CD4-positive, alpha-beta memory T cell (primary cell): ENCODE measurements around the gene GNPAT. TPM values are rescaled to one million over a fixed set of nuclear protein-coding genes. Genes with fewer than 3 reads are reported as not detected.

Source experiments
- CTCF ChIA-PET: fragments of 350-600 bp; sonication (Branson Sonifier 250); formaldehyde crosslinking; loops from one replicate; lab custom pipeline; 2021; ENCODE audit warnings: inconsistent platforms; ENCODE audit not compliant: partially characterized antibody; lab: Charles Lee
- POLR2A ChIA-PET: fragments of 350-600 bp; sonication (Branson Sonifier 250); formaldehyde crosslinking; loops from one replicate; lab custom pipeline; 2021; ENCODE audit not compliant: partially characterized antibody; lab: Charles Lee
- DNase-seq, 5 donors: peaks; one replicate each; pipeline versions ENCODE4 v3.0.0 to v3.0.0-alpha.2; 2020 to 2022; ENCODE audit warnings: mixed read lengths in 1 of 5
- H3K27ac ChIP-seq: one replicate; pipeline ENCODE4 v1.7.0; 2013; ENCODE audit warnings: low read depth, low read length
- H3K27me3 ChIP-seq: 2 replicates; pipeline ENCODE4 v1.7.0; 2013; ENCODE audit warnings: mild to moderate bottlenecking, low read length, moderate library complexity; ENCODE audit not compliant: insufficient read depth
- H3K36me3 ChIP-seq: 2 replicates; pipeline ENCODE4 v1.7.0; 2013; ENCODE audit warnings: mild to moderate bottlenecking, low read length, moderate library complexity; ENCODE audit not compliant: insufficient read depth
- H3K4me1 ChIP-seq: 2 replicates; pipeline ENCODE4 v1.7.0; 2013; ENCODE audit warnings: mild to moderate bottlenecking, low read length, moderate library complexity; ENCODE audit not compliant: insufficient read depth
- H3K4me3 ChIP-seq, 2 donors: one replicate each; pipeline ENCODE4 v1.7.0; 2013; ENCODE audit warnings: low read length in 2 of 2, mild to moderate bottlenecking in 1 of 2
- H3K9me3 ChIP-seq, 2 donors: one replicate each; pipeline ENCODE4 v1.7.0; 2013; ENCODE audit warnings: low read length in 2 of 2, control low read depth in 1 of 2; ENCODE audit not compliant: control insufficient read depth in 1 of 2
- H3K27ac Mint-ChIP-seq, 7 donors: one replicate each; pipeline ENCODE4 v1.8.0; 2020 to 2021; ENCODE audit warnings: mixed read lengths in 7 of 7, mild to moderate bottlenecking in 6 of 7, inconsistent platforms in 3 of 7, moderate library complexity in 3 of 7
- H3K27me3 Mint-ChIP-seq, 2 donors: one replicate each; pipeline ENCODE4 v1.8.0; 2020 to 2021; ENCODE audit warnings: mixed read lengths in 2 of 2
- H3K36me3 Mint-ChIP-seq, 2 donors: one replicate each; pipeline ENCODE4 v1.8.0; 2020 to 2021; ENCODE audit warnings: mixed read lengths in 2 of 2, inconsistent platforms in 1 of 2, mild to moderate bottlenecking in 1 of 2
- H3K4me1 Mint-ChIP-seq, 4 donors: one replicate each; pipeline ENCODE4 v1.8.0; 2020 to 2021; ENCODE audit warnings: mixed read lengths in 4 of 4, mild to moderate bottlenecking in 1 of 4
- H3K4me3 Mint-ChIP-seq, 8 donors: one replicate each; pipeline ENCODE4 v1.8.0; 2020 to 2021; ENCODE audit warnings: mixed read lengths in 8 of 8, mild to moderate bottlenecking in 7 of 8, moderate library complexity in 6 of 8, inconsistent platforms in 3 of 8
- H3K9me3 Mint-ChIP-seq, 8 donors: one replicate each; pipeline ENCODE4 v1.8.0; 2020 to 2021; ENCODE audit warnings: mixed read lengths in 8 of 8, mild to moderate bottlenecking in 5 of 8, inconsistent platforms in 3 of 8, moderate library complexity in 1 of 8
- intact Hi-C: fragments of 100-400 bp; cut with micrococcal nuclease; formaldehyde crosslinking; loops from one replicate; pipeline ENCODE4 v1.15.1; 2023
- polyA plus RNA-seq, 2 donors: library from polyadenylated mRNA; unstranded; fragments of 300-500 nt; fragmentation: Illumina TruSeq; gene quantifications; one replicate each; pipeline ENCODE4 v1.2.3, GENCODE V29; 2021
- total RNA-seq, 2 experiments: library from RNA; stranded (reverse); gene quantifications; one replicate each; pipeline ENCODE4 v1.2.3, GENCODE V29; 2021

Gene GNPAT
- total and polyA plus RNA-seq, 4 experiments from 2014 or later: 35.7 to 51.9 (median 39.0) TPM

GRCh38 chr1:231196728-231197127 is 44.3 kb upstream of the GNPAT start:
- no peaks in the 10 kb centered on the region for H3K36me3 Mint-ChIP-seq
- H3K27ac ChIP-seq: no peak overlapping the region
- POLR2A ChIA-PET: no interaction called here
- peaks cover 5 to 8% of the 10 kb centered on the region in 2 donors for H3K27me3 Mint-ChIP-seq
- no peaks in the 10 kb centered on the region for H3K9me3 Mint-ChIP-seq
- H3K4me1 ChIP-seq: no peaks in the 10 kb centered on the region
- no peak overlapping the region for H3K27ac Mint-ChIP-seq
- intact Hi-C loops: no loop called here
- no peaks in the 10 kb centered on the region for H3K27me3 ChIP-seq
- peaks cover 2 to 3% (median 2%) of the 10 kb centered on the region in 4 donors for H3K4me1 Mint-ChIP-seq
- no peaks in the 10 kb centered on the region for H3K9me3 ChIP-seq
- no peak for DNase-seq
- no peak overlapping the region for H3K4me3 ChIP-seq
- CTCF ChIA-PET: no interaction called here
- H3K4me3 Mint-ChIP-seq: no peak overlapping the region
- no peaks in the 10 kb centered on the region for H3K36me3 ChIP-seq

DNA sequence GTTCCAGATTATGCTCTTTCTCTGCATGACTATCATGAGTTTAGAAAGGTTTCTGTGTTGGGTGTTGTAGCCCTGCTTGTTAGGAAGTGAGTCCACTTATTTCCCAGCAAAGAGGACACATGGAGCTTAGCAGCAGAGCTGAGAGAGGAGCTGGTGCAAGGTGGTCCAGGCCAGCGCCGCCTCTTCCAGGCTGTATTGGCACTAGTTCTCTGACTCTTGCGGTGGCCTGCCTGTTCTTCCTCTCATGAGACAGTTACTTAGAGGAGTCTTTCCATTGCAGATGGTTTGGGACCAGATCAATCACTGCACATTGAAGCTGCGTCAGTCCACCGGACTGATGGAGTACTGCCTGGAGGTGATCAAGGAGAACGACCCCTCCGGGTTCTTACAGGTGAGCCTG is 41.1 kb upstream of the GNPAT start:
- CTCF ChIA-PET: no interaction called here
- H3K9me3 Mint-ChIP-seq: no peaks in the 10 kb centered on the region
- no peaks in the 10 kb centered on the region for H3K9me3 ChIP-seq
- POLR2A ChIA-PET: no interaction called here
- H3K36me3 Mint-ChIP-seq: no peaks in the 10 kb centered on the region
- H3K4me1 ChIP-seq: no peaks in the 10 kb centered on the region
- no peaks in the 10 kb centered on the region for H3K36me3 ChIP-seq
- H3K4me3 ChIP-seq: no peak overlapping the region
- H3K27me3 Mint-ChIP-seq: peaks cover 5 to 6% of the 10 kb centered on the region in 2 donors
- H3K4me1 Mint-ChIP-seq: peaks cover 6 to 16% (median 10%) of the 10 kb centered on the region in 4 donors
- H3K27ac Mint-ChIP-seq: no peak overlapping the region
- H3K27ac ChIP-seq: no peak overlapping the region
- H3K4me3 Mint-ChIP-seq: no peak overlapping the region
- DNase-seq: no peak
- intact Hi-C loops: no loop called here
- H3K27me3 ChIP-seq: no peaks in the 10 kb centered on the region

DNA sequence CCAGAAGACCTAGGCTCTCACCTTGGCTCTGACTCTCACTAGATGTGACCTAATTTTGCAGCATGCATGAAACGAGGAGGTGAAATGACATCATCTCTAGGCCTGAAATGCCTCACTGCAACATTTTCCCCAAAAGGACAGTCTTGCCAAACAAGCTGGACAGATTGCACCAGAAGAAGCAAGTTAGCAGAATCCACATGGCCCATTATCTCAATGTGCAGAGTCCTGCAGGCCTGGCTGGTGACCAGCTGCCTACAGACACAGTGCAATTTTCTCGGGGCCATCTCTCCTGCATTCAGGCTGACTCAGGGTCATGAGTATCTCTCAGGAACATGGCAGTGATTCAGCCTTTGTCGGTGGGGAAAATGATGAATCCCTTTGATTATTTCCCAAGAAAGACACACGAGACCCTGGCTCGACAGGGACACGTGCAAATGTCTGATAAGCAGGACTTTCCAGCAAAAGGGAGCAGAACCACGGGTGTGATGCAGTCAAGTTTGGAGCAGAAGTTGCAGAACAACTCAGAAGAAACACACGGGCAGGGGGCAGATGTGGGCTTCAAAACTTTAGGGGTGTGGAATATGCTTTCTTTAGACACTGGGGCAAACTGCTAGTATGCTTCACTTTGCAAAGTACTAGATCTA is 40.5 kb upstream of the GNPAT start:
- H3K27ac Mint-ChIP-seq: no peak overlapping the region
- POLR2A ChIA-PET: no interaction called here
- H3K27me3 Mint-ChIP-seq: peaks cover 5% of the 10 kb centered on the region in 2 donors
- intact Hi-C loops: no loop called here
- Histone ChIP-seq H3K36me3 (no peaks in the 10 kb centered on the region), H3K9me3 (no peaks in the 10 kb centered on the region), H3K4me1 (no peaks in the 10 kb centered on the region), H3K27me3 (no peaks in the 10 kb centered on the region), H3K27ac (no peak overlapping the region), H3K4me3 (no peak overlapping the region)
- H3K9me3 Mint-ChIP-seq: no peaks in the 10 kb centered on the region
- H3K36me3 Mint-ChIP-seq: no peaks in the 10 kb centered on the region
- H3K4me3 Mint-ChIP-seq: no peak overlapping the region
- DNase-seq: no peak
- CTCF ChIA-PET: no interaction called here
- peaks cover 6 to 16% (median 10%) of the 10 kb centered on the region in 4 donors for H3K4me1 Mint-ChIP-seq

DNA sequence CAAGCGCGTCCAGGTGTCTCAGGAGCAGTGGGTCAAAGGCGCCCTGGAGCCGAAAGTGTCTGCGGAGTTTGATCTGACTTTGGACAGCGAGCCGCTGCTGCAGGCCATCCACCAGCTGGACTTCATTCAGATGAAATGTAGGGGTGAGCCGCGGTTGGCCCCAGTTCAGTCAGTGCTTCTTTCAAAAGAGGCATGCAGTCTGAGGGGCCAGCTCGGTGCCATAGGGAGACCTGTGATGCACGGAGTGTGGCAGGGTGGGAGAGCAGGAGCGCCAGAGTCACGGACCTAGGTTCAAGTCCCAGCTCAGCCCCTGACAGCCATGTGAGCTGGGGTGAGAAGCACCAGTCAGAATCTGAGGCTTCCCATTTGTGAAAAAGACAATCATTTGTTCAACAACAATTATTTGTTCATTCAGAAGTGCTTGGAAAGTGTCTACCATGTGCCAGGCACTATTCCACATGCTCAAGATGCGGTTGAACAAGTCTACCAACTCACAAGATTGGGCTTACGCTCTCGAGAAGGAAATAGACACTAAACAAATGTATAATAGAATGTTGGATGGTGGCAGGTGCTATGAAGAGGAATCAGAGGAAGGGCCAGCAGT is 39.5 kb upstream of the GNPAT start:
- Histone ChIP-seq H3K27me3 (no peaks in the 10 kb centered on the region), H3K9me3 (no peaks in the 10 kb centered on the region), H3K4me1 (no peaks in the 10 kb centered on the region), H3K36me3 (no peaks in the 10 kb centered on the region), H3K4me3 (no peak overlapping the region), H3K27ac (no peak overlapping the region)
- intact Hi-C loops: no loop called here
- peaks cover 6 to 16% (median 10%) of the 10 kb centered on the region in 4 donors for H3K4me1 Mint-ChIP-seq
- POLR2A ChIA-PET: no interaction called here
- no peak for DNase-seq
- H3K4me3 Mint-ChIP-seq: peak overlapping the region in 2 of 8 donors; percentile 1 to 13
- no peaks in the 10 kb centered on the region for H3K9me3 Mint-ChIP-seq
- no peaks in the 10 kb centered on the region for H3K36me3 Mint-ChIP-seq
- peak overlapping the region in 1 of 7 donors; percentile 52 for H3K27ac Mint-ChIP-seq
- CTCF ChIA-PET: no interaction called here
- peaks cover 0 to 2% of the 10 kb centered on the region in 2 donors for H3K27me3 Mint-ChIP-seq

DNA sequence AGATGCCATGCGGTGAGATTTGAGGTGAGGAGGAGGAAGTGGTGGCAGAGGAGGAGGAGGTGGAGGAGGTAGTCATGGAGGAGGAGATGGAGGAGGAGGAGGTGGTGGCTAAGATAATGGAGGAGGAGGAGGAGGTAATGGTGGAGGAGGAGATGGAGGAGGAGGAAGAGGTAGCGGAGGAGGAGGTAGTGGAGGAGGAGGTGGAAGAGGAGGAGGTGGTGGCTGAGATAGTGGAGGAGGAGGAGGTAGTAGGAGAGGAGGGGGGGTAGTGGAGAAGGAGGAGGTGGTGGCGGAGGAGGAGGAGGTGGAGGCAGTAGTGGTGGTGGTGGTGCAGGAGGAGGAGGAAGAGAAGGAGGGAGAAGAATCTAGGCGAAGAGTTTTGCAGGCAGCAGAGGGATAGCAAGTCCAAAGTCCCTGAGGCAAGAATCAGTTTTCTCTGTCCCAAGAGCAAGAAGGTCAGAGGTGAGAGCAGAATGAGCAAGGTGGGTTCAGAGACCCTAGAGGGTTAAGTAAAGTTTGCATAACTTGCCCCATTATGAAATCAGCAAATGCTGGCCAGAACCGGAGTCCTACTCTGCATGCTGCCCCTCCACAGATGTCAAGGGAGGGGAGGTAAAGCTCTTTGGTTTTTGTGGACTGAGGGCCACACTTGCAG is 38.9 kb upstream of the GNPAT start:
- Histone ChIP-seq H3K4me3 (no peak overlapping the region), H3K36me3 (no peaks in the 10 kb centered on the region), H3K27ac (no peak overlapping the region), H3K9me3 (no peaks in the 10 kb centered on the region), H3K27me3 (no peaks in the 10 kb centered on the region), H3K4me1 (no peaks in the 10 kb centered on the region)
- peaks cover 6 to 16% (median 10%) of the 10 kb centered on the region in 4 donors for H3K4me1 Mint-ChIP-seq
- intact Hi-C loops: no loop called here
- H3K9me3 Mint-ChIP-seq: no peaks in the 10 kb centered on the region
- peak overlapping the region in 1 of 8 donors; percentile 13 for H3K4me3 Mint-ChIP-seq
- POLR2A ChIA-PET: no interaction called here
- DNase-seq: no peak
- H3K27ac Mint-ChIP-seq: peak overlapping the region in 1 of 7 donors; percentile 57
- no peaks in the 10 kb centered on the region for H3K36me3 Mint-ChIP-seq
- H3K27me3 Mint-ChIP-seq: peaks cover 0 to 2% of the 10 kb centered on the region in 2 donors
- CTCF ChIA-PET: no interaction called here

- CTCF ChIA-PET: no interaction called here
Measured at GRCh38 chr1:231203259-231204057, 37.6 kb upstream of the GNPAT start.

DNA sequence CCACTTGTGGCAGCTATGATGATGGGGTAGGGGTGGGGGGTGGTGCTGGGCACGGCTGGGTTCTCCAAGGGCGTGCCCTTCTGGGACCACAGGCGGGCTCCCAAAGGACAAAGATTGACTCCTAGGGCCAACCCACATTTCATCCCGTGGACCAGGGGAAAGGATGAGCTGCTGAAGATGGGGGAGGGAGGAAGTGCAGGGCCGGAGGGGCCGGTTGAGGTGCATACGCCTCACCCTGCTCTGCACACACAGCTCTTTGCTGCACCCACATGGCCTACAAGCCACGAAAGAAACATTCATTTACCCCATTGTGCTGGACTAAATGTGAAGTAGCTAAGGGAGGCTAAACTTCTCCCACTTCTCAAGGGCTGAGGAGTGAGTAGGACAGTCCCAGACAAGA is 34.2 kb upstream of the GNPAT start:
- Mint-ChIP-seq H3K4me3 (no peak overlapping the region), H3K27ac (no peak overlapping the region), H3K9me3 (no peaks in the 10 kb centered on the region), H3K4me1 (peaks cover 5 to 20% (median 11%) of the 10 kb centered on the region in 4 donors), H3K27me3 (no peaks in the 10 kb centered on the region), H3K36me3 (no peaks in the 10 kb centered on the region)
- POLR2A ChIA-PET: no interaction called here
- H3K4me3 ChIP-seq: no peak overlapping the region
- no peak for DNase-seq
- H3K9me3 ChIP-seq: no peaks in the 10 kb centered on the region
- CTCF ChIA-PET: interaction anchor here (0.7 to 1.3 kb wide), 3 partner anchors 15 to 564 kb away, joined by 3 to 4 read pairs (median 3); no protein-coding TSS in a partner anchor
- H3K36me3 ChIP-seq: no peaks in the 10 kb centered on the region
- no peaks in the 10 kb centered on the region for H3K27me3 ChIP-seq
- H3K4me1 ChIP-seq: peaks cover 9% of the 10 kb centered on the region
- intact Hi-C loops: no loop called here
- no peak overlapping the region for H3K27ac ChIP-seq

More at GRCh38 chr1:231203259-231204057, 37.6 kb upstream of the GNPAT start:
- no peak for DNase-seq
- Mint-ChIP-seq H3K4me1 (peaks cover 6 to 16% (median 10%) of the 10 kb centered on the region in 4 donors), H3K4me3 (no peak overlapping the region), H3K27me3 (no peaks in the 10 kb centered on the region), H3K9me3 (no peaks in the 10 kb centered on the region), H3K36me3 (no peaks in the 10 kb centered on the region), H3K27ac (no peak overlapping the region)
- no peak overlapping the region for H3K27ac ChIP-seq
- no peak overlapping the region for H3K4me3 ChIP-seq
- no peaks in the 10 kb centered on the region for H3K36me3 ChIP-seq
- POLR2A ChIA-PET: no interaction called here
- H3K27me3 ChIP-seq: no peaks in the 10 kb centered on the region
- intact Hi-C loops: no loop called here
- no peaks in the 10 kb centered on the region for H3K9me3 ChIP-seq
- H3K4me1 ChIP-seq: no peaks in the 10 kb centered on the region
